Right lobe of liver (tissue), 6 donors: ENCODE results near the gene SEC11C. TPM values are rescaled to one million over a fixed set of nuclear protein-coding genes. Genes with fewer than 3 reads are reported as not detected.
"Not testable (repeated sequence)": the region's sequence is repeated elsewhere in the genome, so short reads cannot be mapped to it uniquely, and the experiment has no call there.

ENCODE experiments used
- ATAC-seq, 4 donors: fragments of 200-7000 bp; cut with Tn5 transposase; one replicate each; pipeline ENCODE4 v1.9.1; 2020; ENCODE audit warnings: mild to moderate bottlenecking in 4 of 4, moderate library complexity in 4 of 4
- DNase-seq, 3 donors: peaks; one replicate each; pipeline ENCODE4 v3.0.0-alpha.2; 2020
- H3K27ac ChIP-seq, 3 donors: fragments of 200-600 bp; one replicate each; pipeline ENCODE4 v1.8.0; 2022
- H3K27me3 ChIP-seq, 2 donors: fragments of 200-600 bp; one replicate each; pipeline ENCODE4 v1.8.0; 2022
- H3K36me3 ChIP-seq, 4 donors: fragments of 200-600 bp; sonication (generic) in 1 of 4; one replicate each; pipeline versions ENCODE4 v1.5.1 to v1.8.0; 2017 to 2022; ENCODE audit warnings: control low read depth in 1 of 4
- H3K4me1 ChIP-seq, 4 donors: fragments of 200-600 bp; sonication (generic) in 1 of 4; one replicate each; pipeline versions ENCODE4 v1.5.1 to v1.8.0; 2017 to 2022; ENCODE audit warnings: control low read depth in 1 of 4
- H3K4me3 ChIP-seq, 3 donors: fragments of 200-600 bp; one replicate each; pipeline ENCODE4 v1.8.0; 2022
- H3K9me3 ChIP-seq, 4 donors: fragments of 200-600 bp; sonication (generic) in 1 of 4; one replicate each; pipeline versions ENCODE4 v1.5.1 to v1.8.0; 2017 to 2022; ENCODE audit warnings: control low read depth in 1 of 4
- POLR2A ChIP-seq: fragments of 450-650 bp; IDR thresholded peaks from one replicate; pipeline ENCODE4 v1.6.1; 2017; ENCODE audit warnings: antibody characterized with exemption, mild to moderate bottlenecking
- WGBS: methylation state at CpG from one replicate; pipeline ENCODE4 v1.1.6; 2018; ENCODE audit warnings: low coverage, low lambda C conversion rate; ENCODE audit not compliant: insufficient coverage; ENCODE audit errors: missing lambda C conversion rate; 5-methylcytosine and 5-hydroxymethylcytosine counted together
- intact Hi-C, 2 donors: fragments of 100-400 bp; cut with DNase I; formaldehyde crosslinking; loops; one replicate each; pipeline versions ENCODE4 v1.11.2 to v1.14.1; 2022
- total RNA-seq, 6 experiments: library from RNA; depleted of rRNA in 2 of 6; stranded (reverse); fragments of >200 nt in 2 of 6; fragmentation: NEBNext Ultra II Directional in 3 of 6; extraction: Animal tissue kit (Norgen Biotek cat#: 25700) in 3 of 6; gene quantifications; one replicate each; pipeline versions ENCODE4 v1.1.0 to v1.2.4, GENCODE V29; 2016 to 2023
- TF ChIP-seq, protein P1 (sequence below), 4 donors: fragments of 200-600 bp in 3 of 4; fragments of 450-650 bp in 1 of 4; IDR thresholded peaks; one replicate each; pipeline versions ENCODE4 v1.5.1 to v1.8.0; 2016 to 2022; ENCODE audit warnings: antibody characterized with exemption in 4 of 4, mild to moderate bottlenecking in 2 of 4
- donor health status: DM: no; HTN: yes; CAD: no.
- donor health status: DM: no; HTN: no; CAD: no.
- donor health status: DM: no; HTN: no; CAD: no.
- donor health status: DM: no; HTN: yes; CAD: no.
- donor health status: DM: no; HTN: yes; CAD: no.

Gene SEC11C
- total RNA-seq, 6 experiments from 2014 or later: 46.7 to 104 (median 85.3) TPM

DNA sequence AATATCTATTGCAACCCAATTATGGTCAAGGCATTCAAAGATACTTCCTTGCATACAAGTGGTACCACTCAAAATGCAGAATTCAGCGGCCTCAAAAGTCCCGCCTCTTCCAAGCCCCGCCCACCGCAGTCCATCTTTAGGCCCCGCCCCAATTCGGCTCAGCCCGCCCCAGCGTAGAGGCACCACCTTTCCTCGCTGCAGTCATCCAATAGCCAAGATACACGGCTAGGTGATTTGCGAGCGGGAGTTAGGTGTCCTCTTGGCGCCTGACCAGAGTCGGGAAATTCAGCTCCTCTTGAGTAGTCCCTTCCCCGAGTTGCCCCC is 431 bp upstream of the SEC11C start:
- H3K27ac ChIP-seq: peak overlapping the region; percentile 16 to 77 (median 76)

DNA sequence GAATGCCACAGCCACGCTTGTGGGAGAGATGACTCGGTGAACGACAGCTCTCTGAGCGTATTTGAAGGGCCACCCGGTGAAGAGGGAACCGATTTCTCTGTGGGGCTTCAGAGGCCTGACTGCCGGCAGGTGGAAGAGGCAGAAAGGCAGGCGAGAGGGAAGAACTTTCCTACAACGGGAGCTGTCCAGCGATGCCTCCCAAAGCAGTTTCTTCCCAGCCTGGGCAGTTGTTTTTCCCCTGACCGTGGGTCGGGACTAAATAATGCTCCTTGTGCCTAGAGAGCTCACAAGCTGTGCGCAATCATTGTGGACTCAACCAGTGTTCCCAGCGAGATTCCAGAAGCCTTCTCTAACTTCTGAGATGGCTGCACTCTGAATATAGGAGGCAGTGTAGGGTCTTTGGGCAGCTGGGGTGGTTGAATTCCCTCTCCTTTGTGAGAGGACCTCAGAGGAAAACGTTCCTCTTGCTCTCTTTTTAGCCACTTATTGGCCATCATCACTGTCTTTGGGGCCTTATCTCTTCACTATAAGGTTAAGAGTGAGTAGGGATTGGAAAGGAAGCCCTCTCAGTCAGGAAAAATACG is 710 bp downstream of the SEC11C start:
- 0% methylated on average over 14 of the region's 16 CpGs for WGBS
- DNase-seq: peak in 2 of 3 donors; percentile 28 to 52
- Histone ChIP-seq H3K9me3 (no peaks in the 10 kb centered on the region), H3K4me1 (peaks cover 0 to 40% (median 6%) of the 10 kb centered on the region in 4 donors), H3K36me3 (no peaks in the 10 kb centered on the region), H3K4me3 (peak overlapping the region; percentile 78 to 98 (median 94)), H3K27me3 (no peaks in the 10 kb centered on the region), H3K27ac (peak overlapping the region in 2 of 3 donors; percentile 17 to 76)
- TF ChIP-seq, protein P1, sequence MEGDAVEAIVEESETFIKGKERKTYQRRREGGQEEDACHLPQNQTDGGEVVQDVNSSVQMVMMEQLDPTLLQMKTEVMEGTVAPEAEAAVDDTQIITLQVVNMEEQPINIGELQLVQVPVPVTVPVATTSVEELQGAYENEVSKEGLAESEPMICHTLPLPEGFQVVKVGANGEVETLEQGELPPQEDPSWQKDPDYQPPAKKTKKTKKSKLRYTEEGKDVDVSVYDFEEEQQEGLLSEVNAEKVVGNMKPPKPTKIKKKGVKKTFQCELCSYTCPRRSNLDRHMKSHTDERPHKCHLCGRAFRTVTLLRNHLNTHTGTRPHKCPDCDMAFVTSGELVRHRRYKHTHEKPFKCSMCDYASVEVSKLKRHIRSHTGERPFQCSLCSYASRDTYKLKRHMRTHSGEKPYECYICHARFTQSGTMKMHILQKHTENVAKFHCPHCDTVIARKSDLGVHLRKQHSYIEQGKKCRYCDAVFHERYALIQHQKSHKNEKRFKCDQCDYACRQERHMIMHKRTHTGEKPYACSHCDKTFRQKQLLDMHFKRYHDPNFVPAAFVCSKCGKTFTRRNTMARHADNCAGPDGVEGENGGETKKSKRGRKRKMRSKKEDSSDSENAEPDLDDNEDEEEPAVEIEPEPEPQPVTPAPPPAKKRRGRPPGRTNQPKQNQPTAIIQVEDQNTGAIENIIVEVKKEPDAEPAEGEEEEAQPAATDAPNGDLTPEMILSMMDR (IDR thresholded peaks at IDR 0.05): no peak
- no peak for TF ChIP-seq POLR2A
- intact Hi-C loops: no loop called here
- ATAC-seq: peak; percentile 14 to 35 (median 24)

More for the DNA sequence above, 431 bp upstream of the SEC11C start:
- WGBS: 2% methylated on average over 13 of the region's 15 CpGs
- Histone ChIP-seq H3K27me3 (no peaks in the 10 kb centered on the region), H3K4me1 (peaks cover 0 to 30% (median 6%) of the 10 kb centered on the region in 4 donors), H3K4me3 (peak overlapping the region; percentile 78 to 98 (median 94)), H3K36me3 (no peaks in the 10 kb centered on the region), H3K9me3 (no peaks in the 10 kb centered on the region)
- no peak for TF ChIP-seq POLR2A
- TF ChIP-seq, protein P1 (IDR thresholded peaks at IDR 0.05): no peak
- ATAC-seq: peak; percentile 88 to 93 (median 90)
- DNase-seq: peak; percentile 89 to 93 (median 92)
- intact Hi-C loops: no loop called here

DNA sequence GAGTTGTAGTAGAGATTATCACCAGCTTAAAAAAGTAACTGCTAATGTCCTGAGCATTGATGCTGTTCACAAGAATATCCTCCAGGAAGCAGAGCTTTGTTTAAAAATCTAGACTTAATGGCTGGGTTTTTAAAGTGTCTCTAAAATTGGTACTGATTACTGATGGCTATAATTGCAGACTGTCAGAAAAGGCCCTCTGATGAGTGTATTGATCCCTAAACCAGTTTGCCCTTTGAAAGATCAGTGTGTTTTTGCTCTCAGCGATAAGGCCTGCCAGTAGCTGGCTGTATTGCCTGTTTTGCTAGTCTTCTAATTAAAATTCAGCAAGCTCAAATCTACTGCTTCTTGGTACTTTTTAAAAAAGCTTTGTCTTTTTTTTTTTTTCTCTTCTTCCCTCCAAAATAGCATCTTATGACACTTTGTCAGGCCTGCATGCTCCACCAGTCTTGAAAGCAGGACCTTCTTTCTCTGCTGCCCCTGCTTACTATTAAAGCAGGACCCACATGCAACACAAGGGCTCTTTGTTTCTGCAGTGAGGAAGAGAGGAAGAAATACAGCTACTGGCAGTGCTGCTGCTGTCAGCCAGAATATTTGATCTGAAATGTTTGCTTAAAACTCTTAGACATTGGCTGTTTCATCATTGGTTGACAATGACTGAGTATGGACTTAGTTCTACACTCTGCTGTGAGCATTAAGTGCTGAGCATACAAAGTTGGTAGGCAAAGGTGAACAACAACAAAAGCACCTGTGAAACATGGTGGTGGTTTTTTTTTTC is 1.8 kb downstream of the SEC11C start:
- ATAC-seq (peak; percentile 33 to 53 (median 44)), DNase-seq (no peak)
- Histone ChIP-seq H3K4me1 (peaks cover 0 to 40% (median 6%) of the 10 kb centered on the region in 4 donors), H3K27me3 (no peaks in the 10 kb centered on the region), H3K36me3 (no peaks in the 10 kb centered on the region), H3K27ac (peak overlapping the region in 1 of 3 donors; percentile 44), H3K9me3 (no peaks in the 10 kb centered on the region), H3K4me3 (no peak overlapping the region)
- intact Hi-C loops: no loop called here
- WGBS: 7% methylated on average over 1 of the region's 1 CpG
- TF ChIP-seq, protein P1 (IDR thresholded peaks at IDR 0.05): no peak
- peak; percentile 31 for TF ChIP-seq POLR2A

DNA sequence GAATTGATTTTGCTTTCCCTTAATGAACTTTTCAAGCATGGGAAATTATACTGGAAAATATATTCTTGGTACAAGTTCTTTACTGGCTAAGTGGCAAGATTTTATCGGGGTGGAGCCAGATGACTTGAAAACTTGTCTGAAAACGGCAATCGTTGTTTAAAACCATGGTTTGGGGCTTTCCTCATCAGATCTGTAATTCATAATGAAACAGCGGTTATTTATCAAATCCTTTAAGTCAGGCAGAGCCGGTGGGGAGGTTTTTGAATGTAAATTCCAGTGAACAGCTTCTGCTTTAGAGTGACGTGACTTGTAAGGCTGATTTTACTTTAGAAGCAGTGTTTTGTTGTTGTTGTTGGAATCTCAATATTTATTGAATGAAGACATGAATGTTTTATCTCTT is 2.6 kb downstream of the SEC11C start:
- H3K27ac ChIP-seq: peak overlapping the region in 1 of 3 donors; percentile 44
- WGBS: 40% methylated on average over 5 of the region's 6 CpGs
- H3K27me3 ChIP-seq: no peaks in the 10 kb centered on the region
- no peak for DNase-seq
- no peak for ATAC-seq
- H3K4me1 ChIP-seq: peaks cover 0 to 40% (median 6%) of the 10 kb centered on the region in 4 donors
- TF ChIP-seq, protein P1 (IDR thresholded peaks at IDR 0.05): no peak
- TF ChIP-seq POLR2A: no peak
- H3K36me3 ChIP-seq: no peaks in the 10 kb centered on the region
- H3K9me3 ChIP-seq: no peaks in the 10 kb centered on the region
- H3K4me3 ChIP-seq: no peak overlapping the region
- intact Hi-C loops: no loop called here

DNA sequence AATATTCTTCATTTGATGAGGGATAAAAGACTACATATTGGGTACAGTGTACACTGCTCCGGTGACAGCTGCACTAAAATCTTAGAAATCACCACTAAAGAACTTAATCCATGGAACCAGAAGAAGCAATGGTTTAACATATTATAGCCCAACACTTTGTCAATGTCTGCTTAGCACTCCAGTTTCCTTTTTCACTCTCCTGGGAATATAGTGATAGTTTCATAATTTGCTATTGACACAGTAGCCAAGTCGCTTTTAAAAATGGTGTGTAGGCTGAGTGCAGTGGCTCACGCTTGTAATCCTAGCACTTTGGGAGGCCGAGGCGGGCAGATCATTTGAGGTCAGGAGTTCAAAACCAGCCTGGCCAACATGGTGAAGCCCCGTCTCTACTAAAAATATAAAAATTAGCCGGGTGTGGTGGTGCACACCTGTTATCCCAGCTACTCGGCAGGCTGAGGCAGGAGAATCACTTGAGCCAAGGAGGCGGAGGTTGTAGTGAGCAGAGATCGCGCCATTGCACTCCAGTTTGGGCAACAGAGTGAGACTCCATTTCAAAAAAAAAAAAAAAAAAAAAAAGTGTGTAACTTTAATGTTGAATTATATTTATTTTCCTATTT is 3.2 kb downstream of the SEC11C start:
- H3K27ac ChIP-seq, H3K4me3 ChIP-seq, H3K36me3 ChIP-seq, ATAC-seq, H3K9me3 ChIP-seq, DNase-seq, H3K27me3 ChIP-seq, intact Hi-C loops: not testable (repeated sequence)
- H3K4me1 ChIP-seq: peaks cover 0 to 40% (median 6%) of the 10 kb centered on the region in 4 donors
- WGBS: 48% methylated on average over 10 of the region's 11 CpGs
